ENCODE results near the gene ERCC1. TPM values are rescaled to one million over a fixed set of nuclear protein-coding genes. Genes with fewer than 3 reads are reported as not detected.
"Not testable (repeated sequence)": the region's sequence is repeated elsewhere in the genome, so short reads cannot be mapped to it uniquely, and the experiment has no call there.

Gene ERCC1
- total RNA-seq, 1 donor from 2014 or later, result 67.1 TPM

- no peak for DNase-seq (ENCODE audit: low read depth)
- TF ChIP-seq CTCF (IDR thresholded peaks at IDR 0.05; ENCODE audit: insufficient read depth, low read length, poor library complexity, severe bottlenecking), result no peak
- H3K36me3 ChIP-seq (ENCODE audit: control insufficient read depth, insufficient read depth, low read length), result no peaks in the 10 kb centered on the region
- H3K27me3 ChIP-seq (ENCODE audit: control insufficient read depth, insufficient read depth, low read length), result no peaks in the 10 kb centered on the region
- no peak overlapping the region for H3K4me3 ChIP-seq (ENCODE audit: low read depth, low read length)
These were observed 15.6 kb downstream of the ERCC1 start for GRCh38 chr19:45408121-45408520.

- peak overlapping the region; percentile 86 for H3K4me3 ChIP-seq (ENCODE audit: low read depth, low read length)
- H3K27me3 ChIP-seq (ENCODE audit: control insufficient read depth, insufficient read depth, low read length); DNase-seq (ENCODE audit: low read depth); H3K36me3 ChIP-seq (ENCODE audit: control insufficient read depth, insufficient read depth, low read length): not testable (repeated sequence)
These were observed 16.1 kb downstream of the ERCC1 start for GRCh38 chr19:45407585-45407984.

GRCh38 chr19:45407091-45407375 is 16.7 kb downstream of the ERCC1 start:
- DNase-seq (ENCODE audit: low read depth), result no peak
- peak overlapping the region; percentile 86 for H3K4me3 ChIP-seq (ENCODE audit: low read depth, low read length)
- no peak for TF ChIP-seq CTCF (IDR thresholded peaks at IDR 0.05; ENCODE audit: insufficient read depth, low read length, poor library complexity, severe bottlenecking)
- no peaks in the 10 kb centered on the region for H3K36me3 ChIP-seq (ENCODE audit: control insufficient read depth, insufficient read depth, low read length)
- no peaks in the 10 kb centered on the region for H3K27me3 ChIP-seq (ENCODE audit: control insufficient read depth, insufficient read depth, low read length)

- no peak for DNase-seq (ENCODE audit: low read depth)
- Histone ChIP-seq H3K4me3 (ENCODE audit: low read depth, low read length) (peak within 1 kb of the TSS; percentile 86), H3K27me3 (ENCODE audit: control insufficient read depth, insufficient read depth, low read length) (no peaks in the 10 kb centered on the region), H3K36me3 (ENCODE audit: control insufficient read depth, insufficient read depth, low read length) (no peaks in the 10 kb centered on the region)
- no peak for TF ChIP-seq CTCF (IDR thresholded peaks at IDR 0.05; ENCODE audit: insufficient read depth, low read length, poor library complexity, severe bottlenecking)
These were observed 17.3 kb downstream of the ERCC1 start, which contains the start of gene POLR1G for GRCh38 chr19:45406226-45407090. Gene POLR1G (plus strand): TSS chr19:45406644. CDS start chr19:45406697, 53 bp downstream.

- Histone ChIP-seq H3K36me3 (ENCODE audit: control insufficient read depth, insufficient read depth, low read length) (no peaks in the 10 kb centered on the region), H3K4me3 (ENCODE audit: low read depth, low read length) (peak overlapping the region; percentile 86), H3K27me3 (ENCODE audit: control insufficient read depth, insufficient read depth, low read length) (no peaks in the 10 kb centered on the region)
- peak; percentile 75 for DNase-seq (ENCODE audit: low read depth)
- TF ChIP-seq CTCF (IDR thresholded peaks at IDR 0.05; ENCODE audit: insufficient read depth, low read length, poor library complexity, severe bottlenecking), result no peak
These were observed 18.1 kb downstream of the ERCC1 start for GRCh38 chr19:45405435-45406225.

Measured in kidney epithelial cell (primary cell).